ENCODE measurements around the gene LINGO3. TPM values are rescaled to one million over a fixed set of nuclear protein-coding genes. Genes with fewer than 3 reads are reported as not detected.

The LINGO3 gene
- total RNA-seq, 2 donors from 2014 or later, result 0.17 TPM; not detected in 1

DNA sequence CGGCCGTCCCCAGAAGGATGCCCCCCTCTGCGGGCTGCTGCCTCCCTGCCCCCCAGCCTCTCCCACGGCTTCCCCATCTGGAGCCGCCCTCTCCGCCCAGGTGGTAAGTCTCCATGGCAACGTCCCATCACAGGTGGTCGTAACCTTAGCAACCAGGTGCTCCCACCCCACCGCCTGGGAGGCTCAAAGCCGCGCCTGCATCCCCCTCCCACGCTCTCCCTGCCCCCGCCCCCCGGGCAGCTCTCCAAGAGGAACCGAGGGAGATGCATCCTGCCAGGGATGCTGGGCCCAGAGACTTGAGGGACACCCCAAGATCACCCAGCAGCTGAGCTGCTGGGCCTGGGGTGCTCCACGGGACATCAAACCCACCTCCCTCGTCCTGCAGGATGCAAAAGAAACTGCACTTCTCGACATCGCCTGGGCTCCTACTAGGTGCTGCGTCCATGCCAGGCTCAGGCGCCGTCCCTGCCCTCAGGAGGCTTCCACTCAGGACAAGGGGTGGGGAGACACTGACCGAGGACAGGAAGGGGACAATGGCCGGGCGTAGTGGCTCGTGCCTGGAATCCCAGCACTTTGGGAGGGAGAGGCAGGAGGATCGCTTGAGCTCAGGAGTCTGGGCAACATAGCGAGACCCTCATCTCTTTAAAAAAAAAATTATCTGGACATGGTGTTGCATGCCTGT lies 5.0 kb upstream of the LINGO3 start:
- no peak overlapping the region for H3K27ac Mint-ChIP-seq
- peaks cover 10% of the 10 kb centered on the region for H3K36me3 Mint-ChIP-seq (ENCODE audit: low read depth)
- no peak overlapping the region for H3K4me3 Mint-ChIP-seq
- peaks cover 5% of the 10 kb centered on the region for H3K9me3 Mint-ChIP-seq
- peaks cover 4% of the 10 kb centered on the region for H3K4me1 Mint-ChIP-seq
- H3K27me3 Mint-ChIP-seq, result peaks cover 21% of the 10 kb centered on the region
- ATAC-seq (replicated peaks), result no peak

DNA sequence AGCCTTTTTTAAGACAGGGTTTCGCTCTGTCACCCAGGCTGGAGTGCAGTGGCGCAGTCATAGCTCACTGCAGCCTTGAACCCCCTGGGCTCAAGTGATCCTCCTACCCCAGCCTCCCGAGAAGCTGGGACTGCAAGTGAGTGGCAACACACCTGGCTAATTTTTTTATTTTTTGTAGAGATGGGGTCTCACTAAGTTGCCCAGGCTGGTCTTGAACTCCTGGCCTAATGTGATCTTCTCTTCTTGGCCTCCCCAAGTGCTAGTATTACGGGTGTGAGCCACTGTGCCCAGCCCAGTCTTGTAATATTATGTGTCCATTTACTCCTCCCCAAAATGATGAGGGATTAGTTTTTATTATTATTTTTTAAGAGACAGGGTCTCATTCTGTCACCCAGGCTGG lies 3.1 kb upstream of the LINGO3 start:
- Mint-ChIP-seq H3K27me3 (peaks cover 25% of the 10 kb centered on the region), H3K4me3 (no peak overlapping the region), H3K4me1 (peaks cover 4% of the 10 kb centered on the region), H3K36me3 (ENCODE audit: low read depth) (peaks cover 10% of the 10 kb centered on the region), H3K9me3 (peaks cover 5% of the 10 kb centered on the region), H3K27ac (no peak overlapping the region)
- ATAC-seq (replicated peaks), result no peak

- Mint-ChIP-seq H3K4me1 (peaks cover 4% of the 10 kb centered on the region), H3K4me3 (no peak overlapping the region), H3K9me3 (peaks cover 3% of the 10 kb centered on the region), H3K27ac (no peak overlapping the region), H3K27me3 (peaks cover 26% of the 10 kb centered on the region), H3K36me3 (ENCODE audit: low read depth) (peaks cover 7% of the 10 kb centered on the region)
- no peak for ATAC-seq (replicated peaks)
These were observed 1.9 kb upstream of the LINGO3 start for GRCh38 chr19:2309734-2310362.

DNA sequence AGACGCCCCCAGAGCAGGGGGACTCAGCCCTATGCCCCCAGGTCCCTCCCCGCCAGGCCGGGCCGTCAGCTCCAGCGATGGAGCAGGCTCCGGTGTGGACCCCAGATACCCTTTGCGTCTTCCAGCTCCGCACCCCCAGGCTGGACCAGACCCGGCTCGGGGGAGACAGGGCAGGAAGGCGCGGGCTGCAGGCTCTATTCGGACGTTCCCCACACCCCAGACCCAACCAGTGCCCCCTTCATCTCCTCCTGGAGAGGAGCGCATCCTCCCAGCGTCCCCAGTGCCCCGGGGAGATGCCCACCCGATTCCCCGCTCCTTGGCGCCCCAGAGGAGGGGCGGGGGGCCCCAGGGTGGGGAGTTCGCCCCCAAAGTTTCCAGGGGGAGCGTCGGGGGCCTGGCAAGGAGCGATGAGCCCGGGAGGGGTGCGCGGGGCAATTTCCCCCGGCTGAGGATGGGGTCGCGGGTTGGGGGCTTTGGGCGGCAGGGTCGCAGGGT lies 389 bp downstream of the LINGO3 start:
- peaks cover 35% of the 10 kb centered on the region for H3K27me3 Mint-ChIP-seq
- no peak for ATAC-seq (replicated peaks)
- H3K4me1 Mint-ChIP-seq, result peaks cover 4% of the 10 kb centered on the region
- peaks cover 4% of the 10 kb centered on the region for H3K36me3 Mint-ChIP-seq (ENCODE audit: low read depth)
- H3K9me3 Mint-ChIP-seq, result no peaks in the 10 kb centered on the region
- no peak overlapping the region for H3K27ac Mint-ChIP-seq
- H3K4me3 Mint-ChIP-seq, result no peak overlapping the region

DNA sequence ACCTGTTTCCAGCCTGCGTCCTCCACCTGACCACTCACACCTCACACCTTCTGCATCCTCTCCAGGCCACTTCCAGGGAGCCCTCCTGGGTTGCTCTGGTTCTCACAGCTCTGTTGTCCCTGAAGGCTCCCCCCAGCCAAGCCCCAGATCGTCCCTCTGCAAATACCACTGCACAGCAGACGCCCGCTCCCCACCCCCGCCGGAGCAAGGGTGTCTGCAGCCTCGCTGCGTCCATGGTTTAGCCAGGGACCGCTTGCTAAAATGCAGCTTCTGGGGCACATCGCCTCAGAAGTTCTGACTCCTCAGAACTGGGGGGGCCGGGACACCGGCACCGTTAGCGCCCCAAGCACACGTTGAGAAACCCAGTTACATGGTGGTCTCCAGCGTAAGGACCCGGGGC lies 983 bp downstream of the LINGO3 start:
- Mint-ChIP-seq H3K27me3 (peaks cover 35% of the 10 kb centered on the region), H3K4me3 (no peak overlapping the region), H3K27ac (no peak overlapping the region), H3K36me3 (ENCODE audit: low read depth) (peaks cover 4% of the 10 kb centered on the region), H3K9me3 (no peaks in the 10 kb centered on the region), H3K4me1 (peaks cover 4% of the 10 kb centered on the region)
- no peak for ATAC-seq (replicated peaks)

GRCh38 chr19:2306281-2306806 lies 1.6 kb downstream of the LINGO3 start:
- no peaks in the 10 kb centered on the region for H3K9me3 Mint-ChIP-seq
- peaks cover 4% of the 10 kb centered on the region for H3K4me1 Mint-ChIP-seq
- ATAC-seq (replicated peaks), result no peak
- H3K27ac Mint-ChIP-seq, result no peak overlapping the region
- H3K27me3 Mint-ChIP-seq, result peaks cover 35% of the 10 kb centered on the region
- H3K36me3 Mint-ChIP-seq (ENCODE audit: low read depth), result peaks cover 4% of the 10 kb centered on the region
- H3K4me3 Mint-ChIP-seq, result no peak overlapping the region

DNA sequence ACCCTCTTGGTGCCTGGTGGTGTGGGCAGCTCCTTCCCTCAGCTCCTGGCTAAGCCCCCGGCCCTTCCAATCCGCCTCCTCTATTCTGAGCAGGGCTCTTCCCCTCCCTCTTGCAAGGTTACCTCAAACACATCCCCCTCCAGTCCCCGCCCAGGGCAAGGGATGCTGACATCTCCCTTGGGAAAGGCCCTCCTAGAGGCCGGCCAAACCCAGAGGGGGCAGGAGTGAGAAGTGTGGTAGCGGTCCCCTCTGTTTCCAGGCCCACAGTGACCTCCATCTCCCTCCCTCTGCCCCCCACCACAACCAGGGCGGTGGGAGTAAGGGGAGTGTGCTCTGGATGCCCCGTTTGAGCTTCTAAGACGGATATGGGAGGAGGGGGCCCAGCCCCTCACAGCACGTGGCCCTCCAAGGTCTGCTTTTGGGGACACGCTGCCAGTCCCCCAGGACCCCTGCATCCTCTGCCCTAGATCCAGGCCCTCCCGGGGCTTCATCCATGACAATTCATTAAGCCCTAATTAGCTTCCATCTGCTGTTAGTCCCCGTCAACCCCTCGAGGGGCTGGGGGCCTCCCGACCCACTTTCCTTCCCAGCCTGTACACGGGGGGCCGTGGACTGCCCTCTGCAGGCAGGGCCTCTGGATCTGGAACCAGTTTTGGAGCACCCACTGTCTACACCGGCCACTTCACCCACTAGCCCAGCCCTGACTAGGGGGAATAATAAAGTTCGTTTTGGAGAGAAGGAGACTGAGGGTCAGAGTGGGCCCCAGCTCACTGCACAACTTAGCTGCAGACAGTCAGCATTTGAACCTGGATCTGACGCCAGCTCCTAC lies 2.3 kb downstream of the LINGO3 start:
- Mint-ChIP-seq H3K36me3 (ENCODE audit: low read depth) (peaks cover 4% of the 10 kb centered on the region), H3K27me3 (peaks cover 35% of the 10 kb centered on the region), H3K4me1 (peaks cover 4% of the 10 kb centered on the region), H3K9me3 (no peaks in the 10 kb centered on the region), H3K4me3 (no peak overlapping the region), H3K27ac (no peak overlapping the region)
- ATAC-seq (replicated peaks), result no peak

DNA sequence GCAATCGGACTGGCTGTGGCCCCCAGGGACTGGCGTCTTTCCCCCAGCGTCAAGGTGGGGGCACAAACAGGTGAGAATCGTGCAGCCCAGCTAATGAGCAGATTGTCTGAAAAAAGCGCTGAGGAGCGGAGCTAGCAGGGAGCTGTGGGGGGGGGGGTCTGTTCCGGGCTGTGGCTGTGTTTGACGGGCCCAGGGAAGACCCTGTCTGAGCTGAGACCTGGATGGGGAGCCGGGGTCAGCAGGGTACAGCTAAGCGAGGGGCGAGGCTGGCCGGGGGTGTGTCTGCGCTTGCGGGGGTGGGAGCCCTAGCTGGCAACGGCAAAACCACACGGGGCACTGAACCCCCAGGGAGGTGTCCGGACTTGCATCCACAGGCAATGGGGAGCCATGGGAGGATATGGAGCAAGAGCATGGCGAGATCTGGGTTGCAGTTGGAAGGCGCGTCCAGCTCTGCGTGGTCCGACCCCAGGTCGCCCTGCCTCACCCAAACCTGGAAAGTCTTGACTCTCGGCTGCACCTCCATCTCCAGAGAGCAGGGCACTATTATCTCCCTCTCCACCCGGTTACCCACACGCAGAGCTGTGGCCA lies 4.6 kb downstream of the LINGO3 start:
- Mint-ChIP-seq H3K4me3 (no peak overlapping the region), H3K4me1 (no peaks in the 10 kb centered on the region), H3K27ac (no peak overlapping the region), H3K9me3 (no peaks in the 10 kb centered on the region), H3K36me3 (ENCODE audit: low read depth) (no peaks in the 10 kb centered on the region), H3K27me3 (peaks cover 24% of the 10 kb centered on the region)
- no peak for ATAC-seq (replicated peaks)

- Mint-ChIP-seq H3K27ac (no peak overlapping the region), H3K36me3 (ENCODE audit: low read depth) (no peaks in the 10 kb centered on the region), H3K27me3 (peaks cover 24% of the 10 kb centered on the region), H3K4me1 (no peaks in the 10 kb centered on the region), H3K4me3 (no peak overlapping the region), H3K9me3 (no peaks in the 10 kb centered on the region)
- peak; percentile 18 for ATAC-seq (replicated peaks)
These were observed 5.4 kb downstream of the LINGO3 start for GRCh38 chr19:2302319-2303210.

DNA sequence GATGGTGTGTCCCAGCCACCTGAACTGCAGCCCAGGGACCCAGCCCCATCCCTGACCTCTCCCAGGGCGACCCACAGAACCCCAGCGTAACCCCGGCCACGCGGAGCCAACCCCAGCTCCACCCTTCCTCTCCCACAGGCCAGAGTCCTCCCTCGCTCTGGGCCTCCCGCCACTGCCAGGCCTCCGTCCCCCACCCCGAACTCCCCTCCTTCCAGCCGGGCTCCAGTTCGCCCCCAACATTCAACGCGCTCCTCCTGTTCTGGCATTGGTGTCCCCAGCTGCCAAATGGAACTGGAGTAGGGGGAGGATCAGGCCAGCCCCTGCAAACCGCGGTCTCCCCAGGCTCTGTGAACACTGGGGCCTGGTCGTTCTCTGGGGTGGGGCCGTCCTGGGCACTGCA lies 7.4 kb downstream of the LINGO3 start:
- no peaks in the 10 kb centered on the region for H3K9me3 Mint-ChIP-seq
- no peak for ATAC-seq (replicated peaks)
- H3K4me3 Mint-ChIP-seq, result no peak overlapping the region
- no peaks in the 10 kb centered on the region for H3K4me1 Mint-ChIP-seq
- H3K36me3 Mint-ChIP-seq (ENCODE audit: low read depth), result no peaks in the 10 kb centered on the region
- H3K27me3 Mint-ChIP-seq, result peaks cover 19% of the 10 kb centered on the region
- H3K27ac Mint-ChIP-seq, result no peak overlapping the region

GRCh38 chr19:2296141-2296540 lies 11.8 kb downstream of the LINGO3 start:
- H3K4me1 Mint-ChIP-seq, result peaks cover 4% of the 10 kb centered on the region
- no peaks in the 10 kb centered on the region for H3K27me3 Mint-ChIP-seq
- H3K9me3 Mint-ChIP-seq, result no peaks in the 10 kb centered on the region
- no peak overlapping the region for H3K27ac Mint-ChIP-seq
- H3K4me3 Mint-ChIP-seq, result no peak overlapping the region
- no peaks in the 10 kb centered on the region for H3K36me3 Mint-ChIP-seq (ENCODE audit: low read depth)
- no peak for ATAC-seq (replicated peaks)

- Mint-ChIP-seq H3K4me3 (no peak overlapping the region), H3K27me3 (no peaks in the 10 kb centered on the region), H3K4me1 (peaks cover 4% of the 10 kb centered on the region), H3K27ac (no peak overlapping the region), H3K9me3 (no peaks in the 10 kb centered on the region), H3K36me3 (ENCODE audit: low read depth) (no peaks in the 10 kb centered on the region)
- ATAC-seq (replicated peaks), result no peak
These were observed 13.1 kb downstream of the LINGO3 start for GRCh38 chr19:2294687-2295335.

GRCh38 chr19:2291185-2291751 lies 16.7 kb downstream of the LINGO3 start:
- no peak for ATAC-seq (replicated peaks)
- Mint-ChIP-seq H3K4me1 (peaks cover 16% of the 10 kb centered on the region), H3K36me3 (ENCODE audit: low read depth) (no peaks in the 10 kb centered on the region), H3K27ac (no peak overlapping the region), H3K4me3 (peak overlapping the region; percentile 73), H3K9me3 (no peaks in the 10 kb centered on the region), H3K27me3 (no peaks in the 10 kb centered on the region)

All from activated T-helper 17 cell treated with anti-CD3 and anti-CD28 coated beads, Interleukin-2, amount 50 U/mL, for 72 hours (primary cell).